H1 (cell line): ENCODE results near the gene GPR85. TPM values are rescaled to one million over a fixed set of nuclear protein-coding genes. Genes with fewer than 3 reads are reported as not detected.
A peak's percentile ranks its signal among the peaks of the same experiment; 100 is the strongest.

Experiments used
- BACH1 ChIP-seq: IDR thresholded peaks from 2 replicates; pipeline ENCODE4 v1.6.1; 2012; ENCODE audit warnings: low read length, improper control_type of control experiment
- CHD7 ChIP-seq: fragments of 300-600 bp; sonication (generic); IDR thresholded peaks from 2 replicates; pipeline ENCODE4 v1.7.1; 2012; ENCODE audit warnings: low read length, moderate library complexity, mild to moderate bottlenecking, inconsistent platforms; ENCODE audit not compliant: insufficient replicate concordance
- EZH2 ChIP-seq: fragments of 200-600 bp; sonication (generic); IDR thresholded peaks from 2 replicates; pipeline ENCODE4 v1.7.1; 2012; ENCODE audit warnings: low read depth, mild to moderate bottlenecking, moderate library complexity, low read length, inconsistent platforms; ENCODE audit not compliant: severe bottlenecking
- HDAC2 ChIP-seq, 2 experiments: fragments of 300-600 bp in 1 of 2; sonication (generic) in 1 of 2; IDR thresholded peaks; 2 replicates each; pipeline ENCODE4 v1.6.1; 2011 to 2012; ENCODE audit warnings: low read depth in 2 of 2, low read length in 2 of 2, mild to moderate bottlenecking in 2 of 2, moderate library complexity in 2 of 2, borderline replicate concordance in 1 of 2, inconsistent platforms in 1 of 2
- KDM4A ChIP-seq: IDR thresholded peaks from one replicate; pipeline ENCODE4 v1.7.1; 2012; ENCODE audit warnings: low read depth, mild to moderate bottlenecking, moderate library complexity, low read length, inconsistent platforms; ENCODE audit not compliant: severe bottlenecking
- MAX ChIP-seq: IDR thresholded peaks from 2 replicates; pipeline ENCODE4 v1.6.1; 2012; ENCODE audit warnings: inconsistent platforms
- SIN3A ChIP-seq, 2 experiments: IDR thresholded peaks in 1 of 2; conservative IDR thresholded peaks in 1 of 2; 2 replicates each; pipeline ENCODE4 v1.6.1; 2011 to 2012; ENCODE audit warnings: low read length in 2 of 2, improper control_type of control experiment in 1 of 2, low read depth in 1 of 2, mild to moderate bottlenecking in 1 of 2
- polyA plus RNA-seq, 7 experiments: library from polyadenylated mRNA; depleted of rRNA in 3 of 7; stranded (reverse) in 5 of 7; unstranded in 2 of 7; fragments of >200 nt in 5 of 7; fragments of 200-250 nt in 2 of 7; gene quantifications; 1 replicate in 5 of 7; 2 replicates in 1 of 7; 4 replicates in 1 of 7; pipeline versions ENCODE4 v1.2.1 to v1.2.3, GENCODE V29; 2011 to 2013; ENCODE audit warnings: missing spikeins in 2 of 7, mixed read lengths in 2 of 7
- total RNA-seq: library from RNA; stranded (reverse); fragmentation: NEBNext Ultra II Directional; extraction: Animal tissue kit (Norgen Biotek cat#: 25700); gene quantifications from 2 replicates; pipeline ENCODE4 v1.2.1, GENCODE V29; 2021

Gene GPR85
- total and polyA plus RNA-seq, 2 of the 8 experiments (the other 6 are each of a cell fraction or from before 2014, with no cell fraction given), result 0.11 to 0.20 TPM

GRCh38 chr7:113118074-113118959 is 31.7 kb upstream of the GPR85 start, which contains the start of gene SMIM30 (continued):
- no peak for TF ChIP-seq EZH2
- TF ChIP-seq KDM4A, result peak; percentile 38
- peak in 1 of 2 experiments; percentile 56; a peak in 1 of 4 replicates for TF ChIP-seq SIN3A (conservative IDR thresholded peaks at IDR 0.05 in 1 of 2, IDR thresholded peaks at IDR 0.05 in 1 of 2; ENCODE audit: low read depth in 1 of 2, low read length in 2 of 2)
- peak; percentile 67 for TF ChIP-seq MAX
- TF ChIP-seq BACH1, result peak; percentile 90
- no peak for TF ChIP-seq CHD7
- TF ChIP-seq HDAC2 (IDR thresholded peaks at IDR 0.05; ENCODE audit: borderline replicate concordance in 1 of 2, low read depth in 2 of 2, low read length in 2 of 2), result peak; percentile 84 to 98; a peak in 2 of 4 replicates
